NT2/D1 (cell line): ENCODE data around the gene IL16.

Experiments used
- SUZ12 ChIP-seq: IDR thresholded peaks from 2 replicates; pipeline ENCODE4 v1.6.1; 2011; ENCODE audit not compliant: insufficient read length, insufficient read depth; ENCODE audit errors: extremely low read depth
- YY1 ChIP-seq: IDR thresholded peaks from 2 replicates; pipeline ENCODE4 v1.6.1; 2011; ENCODE audit not compliant: insufficient read length, insufficient read depth

GRCh38 chr15:81224232-81224631 lies 27.6 kb downstream of the IL16 start:
- TF ChIP-seq SUZ12 (no peak), YY1 (no peak)
